GM19025 (cell line): ENCODE data around the gene ARSG.
A peak's percentile ranks its signal among the peaks of the same experiment; 100 is the strongest.
"Not testable (repeated sequence)": the region's sequence is repeated elsewhere in the genome, so short reads cannot be mapped to it uniquely, and the experiment has no call there.

ENCODE experiments used
- ATAC-seq: cut with Tn5 transposase; IDR thresholded peaks from one replicate; pipeline ENCODE4 v1.9.1; 2021; ENCODE audit warnings: mild to moderate bottlenecking, low read depth, moderate library complexity; ENCODE audit not compliant: unreplicated experiment

Gene ARSG

DNA sequence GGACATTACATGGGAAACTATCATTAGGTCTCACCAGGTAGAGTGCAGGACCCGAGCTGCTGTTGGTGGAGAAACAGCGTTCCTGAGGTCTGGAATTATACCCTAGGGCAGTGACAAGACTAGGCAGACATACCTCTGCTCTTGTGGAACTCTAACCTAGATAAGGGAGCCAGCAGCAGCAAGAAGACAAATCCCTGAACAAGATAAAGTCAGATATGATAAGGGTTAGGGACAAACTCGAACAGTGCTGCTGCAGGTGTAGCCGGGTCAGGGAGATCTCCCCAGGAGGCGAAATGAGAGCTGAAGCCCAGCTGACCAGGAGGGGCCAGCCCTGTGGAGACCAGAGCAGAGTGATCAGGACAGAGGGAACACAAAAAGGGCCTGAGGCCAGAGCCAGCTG, 34.7 kb downstream of the ARSG start:
- no peak for ATAC-seq

DNA sequence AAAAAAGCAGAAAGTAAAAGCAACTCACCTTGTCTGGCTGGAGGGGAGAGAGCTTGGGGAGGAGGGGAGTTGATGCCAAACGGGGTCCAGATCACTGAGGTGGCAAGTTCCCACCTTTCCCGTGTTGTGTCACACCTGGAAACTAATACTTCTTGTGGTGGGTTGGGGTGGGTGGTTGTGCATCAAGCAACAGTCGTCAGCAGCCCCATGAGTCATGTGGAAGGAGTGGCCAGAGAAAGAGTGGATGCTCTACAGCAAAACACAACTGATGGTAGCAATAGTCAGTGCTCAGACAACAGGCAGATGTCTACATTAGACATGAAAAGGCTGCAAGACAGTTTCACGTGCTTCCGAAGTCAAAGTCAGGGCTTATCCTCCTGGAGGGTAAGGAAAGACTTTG, 35.4 kb downstream of the ARSG start:
- ATAC-seq: no peak

DNA sequence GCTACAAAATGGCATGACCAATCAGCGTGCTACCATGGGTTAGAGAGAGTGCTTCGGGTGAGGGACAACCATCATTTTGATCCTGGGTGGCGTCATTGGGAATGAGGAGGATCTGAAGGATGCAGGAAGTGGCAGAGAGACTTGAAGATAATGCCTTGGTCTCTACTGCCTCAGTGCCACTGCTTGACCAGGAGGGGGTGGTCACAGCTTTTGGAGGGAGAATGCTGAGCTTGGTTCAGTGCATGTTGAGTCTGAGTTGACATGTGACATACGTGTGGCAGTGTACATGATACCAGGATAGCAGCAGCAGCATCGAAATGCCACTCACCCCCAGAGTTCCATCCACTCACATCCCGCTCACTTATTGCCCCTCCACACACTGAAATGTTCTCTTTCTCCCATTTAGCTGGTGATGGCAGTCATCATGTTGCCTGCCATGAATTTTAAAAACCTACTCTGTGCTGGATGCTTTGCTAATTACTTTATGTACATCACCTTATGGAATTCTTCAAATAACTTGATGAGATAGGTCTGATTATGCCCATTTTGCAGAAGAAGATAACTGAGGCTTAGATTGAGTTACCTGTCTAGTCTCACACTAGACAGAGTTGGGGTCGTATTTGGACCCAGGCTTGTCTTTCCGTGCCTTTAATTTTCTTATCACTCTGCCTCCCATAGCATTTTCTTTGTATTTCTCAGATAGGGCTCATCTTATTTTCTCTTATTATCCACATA, 36.7 kb downstream of the ARSG start:
- ATAC-seq: no peak

DNA sequence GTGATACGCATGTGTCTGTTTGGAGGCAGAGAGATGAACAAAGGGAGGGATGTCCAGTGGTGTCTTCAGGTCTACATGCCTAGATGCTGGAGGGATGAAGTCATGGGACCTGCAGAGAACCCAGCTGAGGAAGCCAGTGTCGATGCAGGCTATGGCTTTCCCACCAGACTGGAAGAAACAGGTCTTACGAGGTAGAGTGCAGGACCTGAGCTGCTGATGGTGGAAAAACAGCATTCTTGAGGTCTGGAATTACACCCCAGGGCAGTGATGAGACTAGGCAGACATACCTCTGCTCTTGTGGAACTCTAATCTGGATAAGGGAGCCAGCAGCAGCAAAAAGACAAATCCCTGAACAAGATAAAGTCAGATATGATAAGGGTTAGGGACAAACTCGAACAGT, 37.4 kb downstream of the ARSG start:
- ATAC-seq: no peak

DNA sequence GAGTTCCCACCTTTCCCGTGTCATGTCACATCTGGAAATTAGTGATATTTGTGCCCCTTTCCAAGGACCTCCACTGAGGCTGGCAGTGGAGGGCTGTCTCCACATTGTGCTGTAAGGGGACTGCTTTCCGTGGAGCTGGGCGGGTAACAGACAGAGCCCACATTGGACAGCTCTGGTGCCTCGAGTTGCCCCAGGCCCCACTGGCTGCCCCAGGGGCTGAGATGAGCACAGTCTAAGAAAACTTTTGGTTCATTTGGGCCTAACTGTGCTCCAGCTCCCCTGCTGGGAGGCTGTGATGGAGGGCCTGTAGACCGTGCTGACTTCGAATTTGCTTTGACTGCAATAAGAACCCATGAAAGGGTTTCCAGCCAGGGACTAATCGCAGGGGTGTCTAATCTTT, 38.0 kb downstream of the ARSG start:
- ATAC-seq: no peak

DNA sequence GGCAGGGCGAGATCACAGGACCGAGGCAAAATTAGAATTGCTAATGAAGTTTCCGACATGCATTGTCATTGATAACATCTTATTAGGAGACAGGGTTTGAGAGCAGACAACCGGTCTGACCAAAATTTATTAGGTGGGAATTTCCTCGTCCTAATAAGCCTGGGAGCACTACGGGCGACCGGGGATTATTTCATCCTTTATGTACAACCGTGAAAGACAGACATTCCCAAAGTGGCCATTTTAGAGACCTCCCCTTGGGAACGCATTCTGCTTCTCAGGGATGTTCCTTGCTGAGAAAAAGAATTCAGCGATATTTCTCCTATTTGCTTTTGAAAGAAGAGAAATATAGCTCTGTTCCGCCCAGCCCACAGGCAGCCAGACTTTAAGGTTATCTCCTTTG, 40.6 kb downstream of the ARSG start:
- ATAC-seq: not testable (repeated sequence)

DNA sequence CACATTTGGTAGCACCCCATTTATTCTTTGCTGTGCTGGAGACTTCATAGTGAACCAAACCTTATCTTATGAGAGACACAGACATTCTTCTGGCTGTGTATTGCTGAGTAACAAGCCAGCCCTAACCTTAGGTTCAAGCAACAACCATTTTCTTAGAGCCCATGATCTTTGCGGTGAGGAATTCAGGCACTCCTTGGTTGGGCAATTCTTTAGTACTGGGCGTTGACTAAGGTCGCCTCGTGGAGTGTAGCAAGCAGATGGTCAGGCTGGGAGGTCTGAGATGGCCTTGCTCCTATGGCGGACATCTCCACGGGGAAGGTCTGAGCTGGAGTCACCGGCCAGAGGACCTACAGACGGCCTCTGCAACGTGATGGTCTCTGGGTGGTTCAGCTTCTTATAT, 43.1 kb downstream of the ARSG start:
- no peak for ATAC-seq

DNA sequence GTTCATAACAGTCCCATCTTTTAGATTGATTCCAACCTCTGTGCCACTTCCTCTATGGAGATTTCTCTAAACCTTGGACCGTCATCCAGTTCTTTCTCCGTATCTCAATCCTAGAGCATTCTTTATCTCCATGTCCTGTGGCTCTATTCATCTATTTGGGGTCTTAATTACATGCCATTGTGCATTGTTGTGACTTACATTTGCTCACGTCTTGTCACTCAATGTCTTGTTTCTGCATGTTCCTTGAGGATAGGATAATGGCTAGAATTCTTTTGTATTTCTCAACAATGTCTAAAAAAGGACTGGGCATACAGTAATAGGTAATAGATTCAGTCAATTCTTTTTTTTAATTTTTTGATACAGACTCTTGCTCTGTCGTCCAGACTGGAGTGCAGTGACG, 50.2 kb downstream of the ARSG start:
- ATAC-seq: no peak

DNA sequence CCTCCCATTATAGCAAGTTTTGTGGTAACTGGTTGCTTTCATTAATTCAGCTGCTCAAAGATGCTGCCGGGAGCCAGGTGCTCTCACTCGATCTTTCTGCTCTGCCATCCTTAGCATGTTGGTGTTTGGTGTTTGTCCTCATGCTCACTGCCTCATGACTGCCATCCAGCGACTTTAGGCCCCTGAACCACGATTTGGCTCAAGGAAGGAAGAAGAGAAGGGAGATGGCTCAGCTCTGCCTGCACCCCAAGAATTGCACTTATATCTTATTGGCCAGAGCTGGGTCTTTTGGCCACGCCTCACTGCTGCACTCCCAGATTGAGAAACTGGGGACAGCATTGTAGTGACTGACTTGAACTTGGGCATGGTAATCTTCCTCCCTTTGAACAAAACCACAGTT, 52.7 kb downstream of the ARSG start:
- ATAC-seq: no peak

DNA sequence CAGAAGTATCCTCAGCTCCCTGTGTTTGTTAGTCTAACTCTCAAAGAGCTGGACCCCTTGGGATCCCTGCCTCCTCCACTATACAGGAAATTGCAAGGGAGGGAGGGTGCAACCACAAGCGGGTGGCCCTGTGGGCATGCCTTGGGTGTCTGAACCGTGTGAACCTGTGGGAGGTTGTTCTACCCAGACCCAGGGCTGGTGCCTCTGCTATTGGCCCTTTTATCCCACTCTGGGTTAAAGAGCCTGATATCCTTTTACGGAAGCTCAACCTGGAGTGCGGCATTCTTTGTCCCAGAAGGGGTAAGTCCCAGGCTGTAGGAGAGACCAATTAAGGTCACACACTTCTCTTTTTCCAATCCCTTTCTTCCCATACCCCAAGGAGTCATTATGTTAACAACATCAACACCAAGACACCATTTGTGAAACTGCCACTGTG, 53.4 kb downstream of the ARSG start:
- no peak for ATAC-seq

DNA sequence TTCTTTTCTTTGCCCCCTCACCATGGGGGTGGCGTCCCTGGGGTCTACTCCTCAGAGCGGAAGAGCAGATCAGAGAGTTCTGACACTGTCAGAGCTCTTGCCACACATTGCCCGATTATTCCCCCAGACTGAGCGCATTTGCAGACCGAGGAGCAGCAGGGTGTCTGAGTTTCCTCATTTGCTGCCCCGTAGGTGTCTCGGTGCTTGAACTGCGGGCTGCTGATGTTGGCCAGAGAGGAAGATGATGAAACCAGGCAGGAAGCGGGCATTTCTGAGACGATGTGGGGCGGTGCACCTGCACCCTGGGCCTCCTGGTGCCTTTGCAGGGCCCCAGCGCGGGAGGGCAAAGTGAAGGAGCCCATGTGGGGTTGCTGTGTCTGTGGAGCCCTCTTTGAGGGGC, 55.2 kb downstream of the ARSG start:
- no peak for ATAC-seq

DNA sequence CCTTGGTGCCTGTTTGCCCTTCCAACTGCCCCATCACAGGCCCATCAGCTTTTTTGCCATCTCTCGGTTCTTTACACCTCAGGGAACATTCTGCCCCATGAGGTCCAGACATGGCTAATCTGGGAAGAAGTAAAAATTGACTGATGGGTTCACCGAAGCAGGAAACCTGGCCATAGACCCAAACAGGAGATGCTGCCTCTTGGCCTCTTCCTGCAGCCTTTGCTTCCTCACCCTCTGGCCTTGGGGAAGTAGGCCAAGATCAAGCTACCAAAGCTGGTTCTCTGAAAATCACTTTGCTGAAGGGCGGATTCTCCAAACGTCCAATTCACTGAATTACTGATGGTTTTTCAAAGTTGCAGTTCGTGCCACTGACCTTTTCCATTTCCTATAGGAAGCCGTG, 56.1 kb downstream of the ARSG start:
- no peak for ATAC-seq

DNA sequence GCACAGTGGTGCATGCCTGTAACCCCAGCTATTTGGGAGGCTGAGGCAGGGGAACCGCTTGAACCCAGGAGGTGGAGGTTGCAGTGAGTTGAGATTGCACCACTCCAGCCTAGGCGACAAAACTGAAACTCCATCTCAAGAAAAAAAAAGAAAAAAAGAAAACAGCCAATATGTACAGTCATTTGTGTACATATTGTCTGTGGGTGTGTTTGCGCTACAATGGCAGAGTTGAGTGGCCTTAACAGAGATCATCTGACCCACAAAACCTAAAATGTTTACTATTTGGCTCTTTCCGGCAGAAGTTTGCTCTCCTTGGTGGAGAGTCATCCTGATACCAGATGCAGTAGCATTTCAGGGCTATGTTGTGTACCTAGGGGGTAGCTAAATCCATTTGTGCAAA, 57.9 kb downstream of the ARSG start:
- ATAC-seq: no peak

DNA sequence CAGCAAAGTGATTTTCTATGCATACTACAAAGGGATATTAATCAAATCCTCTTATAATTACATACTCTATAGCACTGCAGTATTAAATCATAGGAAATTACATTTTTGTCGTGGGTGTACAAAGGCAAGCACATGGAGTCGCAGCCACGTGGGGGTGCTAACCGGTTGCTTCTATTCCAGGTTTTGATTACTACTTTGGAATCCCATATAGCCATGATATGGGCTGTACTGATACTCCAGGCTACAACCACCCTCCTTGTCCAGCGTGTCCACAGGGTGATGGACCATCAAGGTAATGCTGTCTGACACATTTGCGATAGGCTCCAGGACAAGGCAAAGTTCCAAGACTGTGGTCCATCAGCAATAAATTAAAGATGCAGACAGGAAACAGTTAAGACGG, 60.1 kb downstream of the ARSG start:
- no peak for ATAC-seq

DNA sequence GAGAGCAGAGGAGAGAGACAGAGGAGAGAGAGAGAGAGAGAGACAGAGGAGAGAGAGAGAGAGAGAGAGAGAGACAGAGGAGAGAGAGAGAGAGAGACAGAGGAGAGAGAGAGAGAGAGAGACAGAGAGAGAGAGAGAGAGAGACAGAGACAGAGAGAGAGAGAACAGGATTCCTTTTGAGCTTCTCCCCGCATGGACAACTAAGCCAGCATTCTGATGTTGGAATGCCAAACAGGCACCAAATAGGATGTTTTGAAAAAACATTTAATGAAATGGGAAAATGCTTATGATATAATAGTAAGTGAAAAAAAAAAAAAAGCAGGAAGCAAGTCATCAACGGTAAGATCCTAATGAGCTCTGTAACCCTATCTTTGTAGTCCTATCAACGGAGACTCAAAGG, 60.7 kb downstream of the ARSG start:
- no peak for ATAC-seq

DNA sequence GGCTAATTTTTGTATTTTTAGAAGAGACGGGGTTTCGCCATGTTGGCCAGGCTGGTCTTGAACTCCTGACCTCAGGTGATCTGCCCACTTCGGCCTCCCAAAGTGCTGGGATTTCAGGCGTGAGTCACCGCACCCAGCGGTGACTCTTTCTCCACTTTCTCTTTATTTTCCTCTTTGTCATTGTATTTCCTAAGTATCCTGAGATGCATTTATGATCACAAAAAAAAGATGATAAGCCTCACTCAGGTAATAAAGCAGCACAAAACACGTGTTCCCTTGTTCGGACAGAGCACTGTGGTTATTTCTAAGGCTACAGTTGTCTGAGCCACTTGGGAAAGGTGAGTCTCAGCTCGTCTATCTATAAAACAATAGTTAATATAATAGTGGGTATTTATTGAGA, 61.4 kb downstream of the ARSG start:
- ATAC-seq: not testable (repeated sequence)

DNA sequence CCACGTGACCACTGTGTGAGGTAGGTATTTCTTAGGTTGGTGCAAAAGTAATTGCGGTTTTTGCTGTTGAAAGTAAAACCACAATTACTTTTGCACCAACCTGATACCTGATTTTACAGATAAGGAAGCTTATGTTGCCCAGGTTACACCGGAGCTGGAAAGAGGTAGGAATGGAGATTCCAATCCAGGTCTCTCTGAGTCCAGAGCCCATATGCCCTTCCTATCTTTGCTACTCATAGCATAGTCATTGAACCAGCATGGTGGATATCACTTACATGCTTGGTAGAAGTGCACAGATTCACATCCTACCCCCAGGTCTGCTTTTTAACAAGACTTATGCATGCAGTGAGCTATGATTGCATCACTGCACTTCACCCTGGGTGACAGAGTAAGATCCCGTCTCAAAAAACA, 61.8 kb downstream of the ARSG start:
- no peak for ATAC-seq

DNA sequence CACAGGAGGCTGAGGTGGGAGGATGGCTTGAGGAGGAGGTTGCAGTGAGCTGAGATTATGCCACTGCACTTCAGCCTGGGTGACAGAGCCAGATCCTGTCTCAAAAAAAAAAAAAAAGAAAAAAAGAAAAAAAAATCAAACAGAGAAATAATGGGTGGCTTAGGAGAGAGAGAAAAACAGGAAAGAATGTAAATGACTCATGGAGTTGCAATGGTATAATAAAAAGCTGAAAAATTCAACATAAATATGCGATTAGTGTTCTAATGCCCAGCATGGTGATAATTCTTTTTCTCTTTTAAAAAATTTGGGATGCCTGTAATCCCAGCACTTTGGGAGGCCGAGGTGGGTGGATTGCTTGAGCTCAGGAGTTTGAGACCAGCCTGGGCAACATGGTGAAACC, 63.0 kb downstream of the ARSG start:
- ATAC-seq: not testable (repeated sequence)

DNA sequence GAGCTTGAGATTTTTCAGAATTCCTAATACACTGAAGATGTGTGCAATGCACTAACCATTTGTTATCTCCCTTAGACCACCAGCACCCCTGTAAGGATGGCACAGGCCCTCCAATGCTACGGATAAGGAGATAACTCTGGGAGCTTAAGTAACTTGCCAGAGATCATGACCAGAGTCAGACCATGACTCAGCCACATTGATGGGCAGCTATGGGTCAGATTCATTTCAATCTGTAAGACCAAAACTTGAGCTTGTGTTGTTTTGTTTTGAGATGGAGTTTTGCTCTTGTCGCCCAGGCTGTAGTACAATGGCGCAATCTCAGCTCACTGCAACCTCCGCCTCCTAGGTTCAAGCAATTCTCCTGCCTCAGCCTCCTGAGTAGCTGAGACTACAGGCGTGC, 63.8 kb downstream of the ARSG start:
- not testable (repeated sequence) for ATAC-seq

DNA sequence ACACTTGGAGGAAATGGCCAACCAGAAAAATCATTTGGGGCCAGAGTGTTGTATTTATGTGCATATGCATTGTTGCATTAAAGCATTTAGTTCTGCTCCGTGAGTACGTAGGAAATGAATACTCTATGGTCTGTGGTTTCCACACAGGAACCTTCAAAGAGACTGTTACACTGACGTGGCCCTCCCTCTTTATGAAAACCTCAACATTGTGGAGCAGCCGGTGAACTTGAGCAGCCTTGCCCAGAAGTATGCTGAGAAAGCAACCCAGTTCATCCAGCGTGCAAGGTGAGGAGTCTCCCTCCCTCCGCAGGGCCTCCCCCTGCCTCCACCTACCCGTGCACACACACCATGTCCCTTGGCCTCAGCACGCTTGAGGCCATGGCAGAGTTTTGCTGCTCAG, 65.2 kb downstream of the ARSG start:
- ATAC-seq: peak; percentile 86

DNA sequence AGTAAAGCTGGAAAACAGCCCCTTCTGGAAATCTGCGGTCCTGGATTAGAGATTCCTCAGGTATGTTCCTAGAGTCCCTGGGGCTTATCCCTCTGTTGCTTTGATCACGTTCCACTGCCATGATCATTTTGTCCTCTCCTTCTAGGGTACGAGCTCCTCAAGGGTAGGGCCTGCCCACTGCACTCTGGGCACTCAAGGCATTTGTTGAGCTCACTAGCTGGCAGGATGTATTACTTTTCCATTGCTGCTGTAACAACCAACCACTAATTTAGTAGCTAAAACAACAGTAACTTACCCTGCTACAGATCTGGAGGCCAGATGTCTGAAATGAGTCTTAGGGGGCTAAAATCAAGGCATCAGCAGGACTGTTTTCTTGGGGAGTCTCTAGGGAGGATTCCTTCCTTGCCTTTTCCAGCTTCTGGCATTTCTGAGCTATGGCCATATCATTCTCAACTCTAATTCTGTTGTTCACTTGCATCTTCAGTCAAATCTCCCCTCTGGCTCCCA, 65.7 kb downstream of the ARSG start:
- ATAC-seq: no peak

DNA sequence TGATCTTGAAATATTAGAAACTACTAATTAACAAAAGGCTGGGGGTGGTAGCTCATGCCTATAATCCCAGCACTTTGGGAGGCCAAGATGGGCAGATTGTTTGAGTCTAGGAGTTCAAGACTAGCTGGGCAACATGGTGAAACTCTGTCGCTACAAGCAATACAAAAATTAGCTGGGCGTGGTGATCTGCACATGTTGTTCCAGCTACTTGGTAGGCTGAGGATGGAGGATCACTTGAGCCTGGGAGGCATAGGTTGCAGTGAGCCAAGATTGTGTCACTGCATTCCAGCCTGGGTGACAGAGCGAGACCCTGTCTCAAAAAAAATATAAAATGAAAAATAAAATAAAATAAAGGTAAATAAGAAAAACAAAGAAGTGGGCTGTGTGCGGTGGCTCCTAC, 66.6 kb downstream of the ARSG start:
- no peak for ATAC-seq
